Stimulated activated CD4-positive, alpha-beta T cell treated with anti-CD3 and anti-CD28 coated beads, Interleukin-1b, Interleukin-23, amount 100 ng/mL, for 24 hours (primary cell): ENCODE measurements around the gene AP2A2.

Source experiments
- DNase-seq, 4 experiments: peaks; one replicate each; pipeline ENCODE4 v3.0.0-alpha.2; 2020; ENCODE audit warnings: low read depth in 4 of 4, low spot score in 1 of 4

The AP2A2 gene

GRCh38 chr11:1053121-1053901, 127.6 kb downstream of the AP2A2 start:
- no peak for DNase-seq

GRCh38 chr11:1054143-1055108, 128.8 kb downstream of the AP2A2 start:
- DNase-seq = no peak

GRCh38 chr11:1055109-1055703, 129.5 kb downstream of the AP2A2 start:
- no peak for DNase-seq

DNA sequence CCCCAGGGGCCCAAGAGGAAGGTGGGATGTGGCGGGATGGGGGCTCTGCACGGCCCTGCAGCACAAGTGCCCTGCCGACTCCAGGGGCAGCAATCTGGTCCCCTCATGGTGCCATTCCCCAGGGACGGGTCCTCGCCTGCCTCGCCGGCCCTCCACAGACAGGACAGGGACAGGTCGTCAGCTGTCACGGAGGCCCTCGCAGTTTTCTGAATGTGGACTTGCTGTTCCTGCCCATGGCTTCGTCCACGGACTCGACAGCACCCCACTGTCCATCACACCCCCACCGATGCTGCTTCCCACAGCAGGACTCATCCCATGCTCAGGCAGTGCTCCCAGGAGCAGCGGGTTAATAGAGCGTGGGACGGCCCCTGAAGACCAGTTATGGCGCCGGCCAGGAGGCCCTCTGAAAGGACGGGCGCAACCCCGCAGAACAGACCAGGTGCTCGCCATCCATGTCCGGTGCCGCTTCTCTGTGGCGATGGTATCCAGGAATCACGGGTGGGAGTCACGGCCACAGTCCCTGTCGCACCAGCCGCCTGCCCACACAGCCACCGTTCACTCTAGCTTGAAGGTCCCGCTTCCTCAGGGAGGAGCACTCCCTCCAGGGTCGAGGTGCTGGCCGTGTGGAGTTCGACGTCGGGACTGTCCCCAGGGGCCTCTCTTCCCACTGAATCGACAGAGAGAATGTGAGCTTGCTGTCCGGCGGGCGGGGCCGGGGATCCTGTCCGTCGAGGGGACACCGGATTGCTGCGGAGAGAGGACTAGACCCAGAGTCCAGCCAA, 130.5 kb downstream of the AP2A2 start:
- DNase-seq = no peak

GRCh38 chr11:1057806-1058205, 132.1 kb downstream of the AP2A2 start:
- no peak for DNase-seq

- DNase-seq = no peak
Measured at GRCh38 chr11:1059759-1060158, 134.1 kb downstream of the AP2A2 start.

DNA sequence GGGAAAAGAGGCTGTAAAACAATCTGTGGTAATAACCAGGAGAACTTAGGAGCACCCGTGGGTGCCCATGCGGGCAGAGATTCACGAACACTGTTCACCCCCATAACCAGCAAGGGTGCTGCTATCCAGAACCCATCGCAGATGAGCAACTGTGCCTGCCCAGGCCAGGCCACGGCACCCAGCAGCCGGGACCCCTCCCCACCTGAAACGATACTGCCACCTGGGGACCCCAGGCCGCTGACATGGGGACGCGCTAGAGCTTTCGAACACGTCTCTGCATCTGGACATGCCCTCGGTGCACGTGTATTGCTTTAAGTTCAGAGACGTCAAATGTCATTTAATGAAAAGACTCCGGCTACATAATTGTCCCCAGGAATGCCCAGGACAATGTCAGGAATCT, 134.7 kb downstream of the AP2A2 start:
- no peak for DNase-seq

- no peak for DNase-seq
Measured at GRCh38 chr11:1060852-1061616, 135.4 kb downstream of the AP2A2 start.
